HepG2 (cell line): ENCODE data around the gene SYCE1. TPM values are rescaled to one million over a fixed set of nuclear protein-coding genes. Genes with fewer than 3 reads are reported as not detected.
"Not testable (repeated sequence)": the region's sequence is repeated elsewhere in the genome, so short reads cannot be mapped to it uniquely, and the experiment has no call there.

ENCODE experiments used
- ATAC-seq: fragments of 200-7000 bp; cut with Tn5 transposase; 3 replicates; pipeline ENCODE4 v1.9.1; 2020; ENCODE audit warnings: mild to moderate bottlenecking, moderate library complexity
- BruUV-seq: library from RNA; stranded (reverse); fragments of 400-500 nt; replicated peaks from 2 replicates; lab custom pipeline; 2021; lab: Mats Ljungman, UMichigan
- CTCF ChIA-PET: fragments of 300-600 bp; formaldehyde crosslinking; extraction: SDS; loops from one replicate; lab custom pipeline; 2021; ENCODE audit warnings: low total read pairs, inconsistent platforms, low intra/inter-chr PET ratio; lab: Yijun Ruan, JAX
- POLR2A ChIA-PET: fragments of 350-600 bp; sonication (Branson Sonifier 250); formaldehyde crosslinking; loops from one replicate; lab custom pipeline; 2020; ENCODE audit warnings: antibody characterized with exemption, inconsistent platforms; lab: Yijun Ruan, JAX
- DNase-seq: peaks from one replicate; pipeline ENCODE4 v3.0.0-alpha.2; 2015; ENCODE audit warnings: low spot score
- FAIRE-seq: peaks from 3 replicates; lab custom pipeline; 2011; peaks lifted over from hg19 to GRCh38; lab: Jason Lieb, UNC
- H2AFZ ChIP-seq: one replicate; pipeline ENCODE4 v1.6.1; 2011; ENCODE audit warnings: low read length, inconsistent platforms
- H3K27ac ChIP-seq: fragments of 300-600 bp; 3 replicates; pipeline ENCODE4 v1.8.0; 2011; ENCODE audit warnings: mixed run types, mild to moderate bottlenecking, mixed read lengths, low read length, inconsistent platforms; ENCODE audit not compliant: insufficient read depth; ENCODE audit errors: extremely low read length
- H3K27me3 ChIP-seq, 2 experiments: fragments of 200-600 bp in 1 of 2; 2 replicates in 1 of 2; 3 replicates in 1 of 2; pipeline versions ENCODE4 v1.6.0 to v1.8.0; 2011; ENCODE audit warnings: low read length in 2 of 2, mild to moderate bottlenecking in 2 of 2, moderate library complexity in 2 of 2, inconsistent platforms in 1 of 2; ENCODE audit not compliant: insufficient read depth in 2 of 2, control insufficient read depth in 1 of 2
- H3K36me3 ChIP-seq, 2 experiments: fragments of 200-600 bp in 1 of 2; replicated peaks in 1 of 2; 2 replicates in 1 of 2; 3 replicates in 1 of 2; pipeline versions ENCODE4 v1.5.1 to v1.8.0; 2011; ENCODE audit warnings: low read length in 2 of 2, inconsistent platforms in 1 of 2; ENCODE audit not compliant: insufficient read depth in 2 of 2, control insufficient read depth in 1 of 2
- H3K4me1 ChIP-seq: 2 replicates; pipeline ENCODE4 v1.5.1; 2012; ENCODE audit warnings: low read length, inconsistent platforms; ENCODE audit not compliant: insufficient read depth
- H3K4me2 ChIP-seq: 2 replicates; pipeline ENCODE4 v1.6.0; 2011; ENCODE audit warnings: low read depth, low read length, inconsistent platforms
- H3K4me3 ChIP-seq, 3 experiments: fragments of 200-600 bp in 1 of 3; sonication (generic), shearing (Covaris generic) in 1 of 3; replicated peaks in 1 of 3; 2 replicates each; pipeline ENCODE4 v1.5.1; 2011 to 2016; ENCODE audit warnings: low read length in 3 of 3, inconsistent platforms in 2 of 3, low read depth in 2 of 3, mild to moderate bottlenecking in 2 of 3, control low read depth in 1 of 3, mixed read lengths in 1 of 3; ENCODE audit not compliant: insufficient read depth in 1 of 3
- H3K79me2 ChIP-seq: one replicate; pipeline ENCODE4 v1.6.1; 2011; ENCODE audit warnings: low read length, inconsistent platforms; ENCODE audit not compliant: insufficient read depth
- H3K9ac ChIP-seq: 2 replicates; pipeline ENCODE4 v1.6.0; 2011; ENCODE audit warnings: mild to moderate bottlenecking, low read depth, low read length, inconsistent platforms; ENCODE audit not compliant: insufficient read depth
- H3K9me3 ChIP-seq: 2 replicates; pipeline ENCODE4 v1.5.1; 2012; ENCODE audit warnings: mild to moderate bottlenecking, low read length
- H4K20me1 ChIP-seq: 2 replicates; pipeline ENCODE4 v1.6.0; 2011; ENCODE audit warnings: inconsistent platforms, mild to moderate bottlenecking, low read length, moderate library complexity; ENCODE audit not compliant: insufficient read depth
- FOXA3 ChIP-seq: IDR thresholded peaks from 2 replicates; pipeline ENCODE4 v1.6.1; 2016; ENCODE audit warnings: missing genetic modification reagents, missing compliant biosample characterization
- HNF4A ChIP-seq: sonication (generic); formaldehyde crosslinking; IDR thresholded peaks from 2 replicates; pipeline ENCODE4 v1.4.0; 2020; ENCODE audit warnings: missing genetic modification reagents
- NR2F6 ChIP-seq, 2 experiments: IDR thresholded peaks; 2 replicates each; pipeline ENCODE4 v1.6.1; 2016; ENCODE audit warnings: antibody characterized with exemption in 1 of 2, mild to moderate bottlenecking in 1 of 2
- SOX13 ChIP-seq, 3 experiments: fragments of 450-650 bp in 1 of 3; sonication (generic) in 1 of 3; formaldehyde crosslinking in 1 of 3; IDR thresholded peaks in 2 of 3; conservative IDR thresholded peaks in 1 of 3; 2 replicates each; pipeline versions ENCODE4 v1.5.0 to v1.6.1; 2016 to 2020; ENCODE audit warnings: antibody characterized with exemption in 1 of 3, mild to moderate bottlenecking in 1 of 3, missing compliant biosample characterization in 1 of 3, missing genetic modification reagents in 1 of 3, moderate library complexity in 1 of 3
- SOX5 ChIP-seq: IDR thresholded peaks from 2 replicates; pipeline ENCODE4 v1.6.1; 2016; ENCODE audit warnings: borderline replicate concordance
- SOX6 ChIP-seq, 2 experiments: fragments of 450-650 bp in 1 of 2; sonication (generic) in 1 of 2; formaldehyde crosslinking in 1 of 2; IDR thresholded peaks; 2 replicates each; pipeline versions ENCODE4 v1.4.0 to v1.6.1; 2017 to 2020; ENCODE audit warnings: antibody characterized with exemption in 1 of 2, mild to moderate bottlenecking in 1 of 2, missing genetic modification reagents in 1 of 2
- WGBS: methylation state at CpG from one replicate; pipeline ENCODE4 v1.1.6; 2017; ENCODE audit warnings: low lambda C conversion rate; 5-methylcytosine and 5-hydroxymethylcytosine counted together
- in situ Hi-C: cut with HindIII; loops from 2 replicates; pipeline ENCODE4 v1.10.0; 2017; ENCODE audit warnings: low pct_unique_long_range_greater_than_20kb; ENCODE audit not compliant: extremely low pct_ligation_motif_present
- intact Hi-C: fragments of 100-400 bp; cut with micrococcal nuclease; formaldehyde crosslinking; loops from one replicate; pipeline ENCODE4 v1.10.0; 2022; ENCODE audit not compliant: unreplicated experiment
- polyA plus RNA-seq, 8 experiments: library from polyadenylated mRNA; depleted of rRNA in 3 of 8; stranded (reverse) in 7 of 8; unstranded in 1 of 8; fragments of >200 nt; fragmentation: Illumina TruSeq in 4 of 8; extraction: Trizol in 4 of 8; gene quantifications; 2 replicates each; pipeline versions ENCODE4 v1.2.1 to v1.2.3, GENCODE V29; 2011 to 2016; ENCODE audit warnings: low read depth in 4 of 8, missing spikeins in 1 of 8, mixed read lengths in 1 of 8; ENCODE audit not compliant: insufficient read depth in 1 of 8
- total RNA-seq, 5 experiments: library from RNA; depleted of rRNA; stranded (reverse); fragments of >200 nt; fragmentation: Illumina TruSeq; extraction: Trizol; gene quantifications; 2 replicates each; pipeline ENCODE4 v1.2.3, GENCODE V29; 2016; ENCODE audit warnings: low read depth in 1 of 5
- TF ChIP-seq, protein P1 (sequence below): sonication (generic); formaldehyde crosslinking; conservative IDR thresholded peaks from 2 replicates; pipeline ENCODE4 v1.4.0; 2020; ENCODE audit warnings: mild to moderate bottlenecking, missing genetic modification reagents, moderate library complexity
- TF ChIP-seq, protein P2 (sequence below): IDR thresholded peaks from 2 replicates; pipeline ENCODE4 v1.4.0; 2020; ENCODE audit warnings: mild to moderate bottlenecking, missing genetic modification reagents

The SYCE1 gene
- total and polyA plus RNA-seq, 2 of the 13 experiments (the other 11 are each of a cell fraction or from before 2014, with no cell fraction given) = not detected

DNA sequence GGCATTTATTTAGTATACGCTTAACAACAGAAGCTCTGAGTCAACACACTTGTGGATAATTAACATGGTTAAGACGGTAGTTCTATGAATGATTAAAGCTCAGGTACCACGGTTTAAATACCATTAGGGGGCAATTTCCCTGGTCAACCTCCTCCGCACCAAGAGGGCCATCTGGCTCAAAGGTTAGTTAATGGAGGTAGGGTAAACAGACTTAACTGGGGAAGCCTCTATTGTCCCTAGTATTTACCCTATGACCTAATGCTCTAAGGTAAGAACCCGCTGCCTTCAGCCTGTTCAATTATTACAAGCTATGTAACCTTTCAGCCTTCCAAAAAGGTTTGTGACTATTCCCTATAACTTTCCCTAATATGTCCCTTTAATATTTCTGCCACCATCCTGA, 46.9 kb downstream of the SYCE1 start:
- H3K27me3 ChIP-seq; CTCF ChIA-PET; FAIRE-seq; BruUV-seq; H3K36me3 ChIP-seq; H3K79me2 ChIP-seq; H2AFZ ChIP-seq; in situ Hi-C loops; H3K4me3 ChIP-seq; ATAC-seq; H3K27ac ChIP-seq; H4K20me1 ChIP-seq; intact Hi-C loops; H3K9ac ChIP-seq; TF ChIP-seq SOX6 (IDR thresholded peaks at IDR 0.05); SOX13 (IDR thresholded peaks at IDR 0.05); NR2F6 (CRISPR knock-in tag; IDR thresholded peaks at IDR 0.05): not testable (repeated sequence)
- peak; percentile 29 for DNase-seq
- H3K4me1 ChIP-seq = peaks cover 43% of the 10 kb centered on the region
- 3% methylated on average over 5 of the region's 5 CpGs for WGBS
- peak overlapping the region; percentile 34; the same call in 1 of the 2 replicates for H3K4me2 ChIP-seq
- H3K9me3 ChIP-seq = peaks cover 18% of the 10 kb centered on the region
- POLR2A ChIA-PET = interaction anchor here (1.2 kb wide), 1 partner anchor 165 kb away, joined by 3 read pairs; no protein-coding TSS in a partner anchor
- TF ChIP-seq, protein P1, sequence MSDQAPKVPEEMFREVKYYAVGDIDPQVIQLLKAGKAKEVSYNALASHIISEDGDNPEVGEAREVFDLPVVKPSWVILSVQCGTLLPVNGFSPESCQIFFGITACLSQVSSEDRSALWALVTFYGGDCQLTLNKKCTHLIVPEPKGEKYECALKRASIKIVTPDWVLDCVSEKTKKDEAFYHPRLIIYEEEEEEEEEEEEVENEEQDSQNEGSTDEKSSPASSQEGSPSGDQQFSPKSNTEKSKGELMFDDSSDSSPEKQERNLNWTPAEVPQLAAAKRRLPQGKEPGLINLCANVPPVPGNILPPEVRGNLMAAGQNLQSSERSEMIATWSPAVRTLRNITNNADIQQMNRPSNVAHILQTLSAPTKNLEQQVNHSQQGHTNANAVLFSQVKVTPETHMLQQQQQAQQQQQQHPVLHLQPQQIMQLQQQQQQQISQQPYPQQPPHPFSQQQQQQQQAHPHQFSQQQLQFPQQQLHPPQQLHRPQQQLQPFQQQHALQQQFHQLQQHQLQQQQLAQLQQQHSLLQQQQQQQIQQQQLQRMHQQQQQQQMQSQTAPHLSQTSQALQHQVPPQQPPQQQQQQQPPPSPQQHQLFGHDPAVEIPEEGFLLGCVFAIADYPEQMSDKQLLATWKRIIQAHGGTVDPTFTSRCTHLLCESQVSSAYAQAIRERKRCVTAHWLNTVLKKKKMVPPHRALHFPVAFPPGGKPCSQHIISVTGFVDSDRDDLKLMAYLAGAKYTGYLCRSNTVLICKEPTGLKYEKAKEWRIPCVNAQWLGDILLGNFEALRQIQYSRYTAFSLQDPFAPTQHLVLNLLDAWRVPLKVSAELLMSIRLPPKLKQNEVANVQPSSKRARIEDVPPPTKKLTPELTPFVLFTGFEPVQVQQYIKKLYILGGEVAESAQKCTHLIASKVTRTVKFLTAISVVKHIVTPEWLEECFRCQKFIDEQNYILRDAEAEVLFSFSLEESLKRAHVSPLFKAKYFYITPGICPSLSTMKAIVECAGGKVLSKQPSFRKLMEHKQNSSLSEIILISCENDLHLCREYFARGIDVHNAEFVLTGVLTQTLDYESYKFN (CRISPR knock-in tag) = peak; percentile 60; the same call in 1 of the 2 replicates
- TF ChIP-seq SOX5 (CRISPR knock-in tag) (peak; percentile 48; the same call in 1 of the 2 replicates), SOX6 (CRISPR knock-in tag; IDR thresholded peaks at IDR 0.05) (peak; percentile 74), SOX13 (CRISPR knock-in tag; conservative IDR thresholded peaks at IDR 0.05 in 1 of 2, IDR thresholded peaks at IDR 0.05 in 1 of 2) (peak in 1 of 2 experiments; percentile 61; a peak in 2 of 4 replicates), HNF4A (CRISPR knock-in tag) (0 out of 2 replicates have a peak, but pooled peaks have one; percentile 13), FOXA3 (CRISPR knock-in tag) (peak; percentile 37; the same call in 1 of the 2 replicates), NR2F6 (IDR thresholded peaks at IDR 0.05) (0 out of 2 replicates have a peak, but pooled peaks have one; percentile 14)
- TF ChIP-seq, protein P2, sequence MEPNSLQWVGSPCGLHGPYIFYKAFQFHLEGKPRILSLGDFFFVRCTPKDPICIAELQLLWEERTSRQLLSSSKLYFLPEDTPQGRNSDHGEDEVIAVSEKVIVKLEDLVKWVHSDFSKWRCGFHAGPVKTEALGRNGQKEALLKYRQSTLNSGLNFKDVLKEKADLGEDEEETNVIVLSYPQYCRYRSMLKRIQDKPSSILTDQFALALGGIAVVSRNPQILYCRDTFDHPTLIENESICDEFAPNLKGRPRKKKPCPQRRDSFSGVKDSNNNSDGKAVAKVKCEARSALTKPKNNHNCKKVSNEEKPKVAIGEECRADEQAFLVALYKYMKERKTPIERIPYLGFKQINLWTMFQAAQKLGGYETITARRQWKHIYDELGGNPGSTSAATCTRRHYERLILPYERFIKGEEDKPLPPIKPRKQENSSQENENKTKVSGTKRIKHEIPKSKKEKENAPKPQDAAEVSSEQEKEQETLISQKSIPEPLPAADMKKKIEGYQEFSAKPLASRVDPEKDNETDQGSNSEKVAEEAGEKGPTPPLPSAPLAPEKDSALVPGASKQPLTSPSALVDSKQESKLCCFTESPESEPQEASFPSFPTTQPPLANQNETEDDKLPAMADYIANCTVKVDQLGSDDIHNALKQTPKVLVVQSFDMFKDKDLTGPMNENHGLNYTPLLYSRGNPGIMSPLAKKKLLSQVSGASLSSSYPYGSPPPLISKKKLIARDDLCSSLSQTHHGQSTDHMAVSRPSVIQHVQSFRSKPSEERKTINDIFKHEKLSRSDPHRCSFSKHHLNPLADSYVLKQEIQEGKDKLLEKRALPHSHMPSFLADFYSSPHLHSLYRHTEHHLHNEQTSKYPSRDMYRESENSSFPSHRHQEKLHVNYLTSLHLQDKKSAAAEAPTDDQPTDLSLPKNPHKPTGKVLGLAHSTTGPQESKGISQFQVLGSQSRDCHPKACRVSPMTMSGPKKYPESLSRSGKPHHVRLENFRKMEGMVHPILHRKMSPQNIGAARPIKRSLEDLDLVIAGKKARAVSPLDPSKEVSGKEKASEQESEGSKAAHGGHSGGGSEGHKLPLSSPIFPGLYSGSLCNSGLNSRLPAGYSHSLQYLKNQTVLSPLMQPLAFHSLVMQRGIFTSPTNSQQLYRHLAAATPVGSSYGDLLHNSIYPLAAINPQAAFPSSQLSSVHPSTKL = peak; percentile 51; the same call in 1 of the 2 replicates
- TF ChIP-seq, all 625 proteins: peak for 8; not testable (repeated sequence) for 617
